ENCODE results near the gene PXMP4.

GRCh38 chr20:33680686-33681085 lies 39.4 kb downstream of the PXMP4 start:
- TF ChIP-seq POLR2AphosphoS5 (IDR thresholded peaks at IDR 0.05) (no peak), CTCF (IDR thresholded peaks at IDR 0.05) (no peak), POLR2A (IDR thresholded peaks at IDR 0.05) (no peak), EP300 (IDR thresholded peaks at IDR 0.05) (no peak)

Measured in sigmoid colon (tissue), 4 donors.